SW 1271 (cell line): ENCODE results near the gene PLXNA3.
A peak's percentile ranks its signal among the peaks of the same experiment; 100 is the strongest.

Experiments
- DNase-seq, 2 experiments: peaks; one replicate each; lab custom pipeline; 2025; lab: John Stamatoyannopoulos, UW

The PLXNA3 gene

DNA sequence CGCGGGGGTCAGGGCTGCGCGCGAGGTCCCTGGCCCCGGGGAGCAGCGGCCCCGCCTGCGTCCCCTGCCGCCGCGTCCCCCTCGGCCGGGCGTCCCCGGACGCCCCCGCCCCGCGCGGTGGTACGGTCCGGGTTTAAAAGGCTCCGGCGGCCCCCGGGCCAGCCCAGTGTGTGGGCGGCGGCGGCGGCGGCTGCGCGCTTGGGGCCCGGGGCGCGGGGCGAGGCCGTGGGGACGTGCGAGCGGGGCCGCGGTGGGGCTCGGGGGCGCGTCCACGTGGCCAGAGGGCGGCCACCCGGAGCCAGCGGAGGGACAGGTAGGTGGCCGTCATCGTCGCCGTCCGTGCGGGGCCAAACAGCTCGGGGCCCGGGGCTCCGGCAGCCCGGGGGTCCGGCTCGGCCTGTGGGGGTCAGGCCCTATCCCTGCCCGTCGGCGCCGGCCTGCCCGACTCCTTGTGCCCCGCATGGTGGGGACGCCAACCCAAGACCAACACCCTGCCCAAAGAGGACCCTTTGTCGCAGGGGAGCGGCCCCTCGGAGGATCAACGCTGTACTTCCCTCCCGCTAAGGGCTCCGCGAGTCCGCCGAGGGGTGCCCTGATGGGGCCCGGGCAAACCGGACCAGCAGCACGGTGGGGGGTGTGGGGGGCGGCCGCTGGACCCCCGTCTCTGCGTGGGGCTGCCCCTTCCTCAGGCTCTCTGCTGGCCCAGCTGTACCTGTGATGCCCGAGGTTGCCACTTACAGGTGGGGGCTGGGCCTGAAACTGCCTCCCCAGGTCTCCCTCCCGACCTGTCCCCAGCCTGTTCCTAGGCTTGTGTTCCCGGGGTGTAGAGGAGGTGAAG lies at the start of gene PLXNA3:
TSS of gene PLXNA3 (plus strand) at position 166 of the 838 bp plus-strand sequence. CDS start 1,903 bp downstream, outside the sequence.
- peak in 1 of 2 experiments; percentile 4 for DNase-seq

DNA sequence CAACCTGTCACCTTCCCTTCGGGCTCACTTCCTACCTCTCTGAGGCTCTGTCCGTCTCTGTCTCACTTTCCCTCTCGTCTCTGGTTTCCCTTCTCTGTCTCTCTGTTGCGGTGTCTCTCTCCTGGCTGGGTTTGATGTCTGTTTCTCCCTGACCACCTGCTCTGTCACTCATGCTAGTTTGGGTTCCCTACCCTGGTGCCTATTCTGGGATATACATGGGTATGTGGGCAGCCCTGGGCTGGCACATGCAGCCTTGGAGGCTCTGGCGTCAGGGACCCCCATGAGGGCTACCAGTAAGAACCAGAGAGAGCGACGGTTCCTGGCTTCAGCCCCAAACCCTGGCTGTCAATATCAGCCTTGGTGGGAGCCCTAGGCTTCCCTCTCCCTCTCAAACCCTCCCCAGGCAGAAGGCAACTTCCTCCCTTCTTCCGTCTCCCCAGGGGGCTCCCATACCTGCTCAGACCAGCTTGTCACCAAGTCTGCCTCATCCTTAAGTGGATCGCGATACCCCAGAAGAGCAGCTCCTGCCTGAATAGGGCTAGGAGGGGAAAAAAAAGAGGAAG lies 49.3 kb upstream of the PLXNA3 start:
- no peak for DNase-seq

DNA sequence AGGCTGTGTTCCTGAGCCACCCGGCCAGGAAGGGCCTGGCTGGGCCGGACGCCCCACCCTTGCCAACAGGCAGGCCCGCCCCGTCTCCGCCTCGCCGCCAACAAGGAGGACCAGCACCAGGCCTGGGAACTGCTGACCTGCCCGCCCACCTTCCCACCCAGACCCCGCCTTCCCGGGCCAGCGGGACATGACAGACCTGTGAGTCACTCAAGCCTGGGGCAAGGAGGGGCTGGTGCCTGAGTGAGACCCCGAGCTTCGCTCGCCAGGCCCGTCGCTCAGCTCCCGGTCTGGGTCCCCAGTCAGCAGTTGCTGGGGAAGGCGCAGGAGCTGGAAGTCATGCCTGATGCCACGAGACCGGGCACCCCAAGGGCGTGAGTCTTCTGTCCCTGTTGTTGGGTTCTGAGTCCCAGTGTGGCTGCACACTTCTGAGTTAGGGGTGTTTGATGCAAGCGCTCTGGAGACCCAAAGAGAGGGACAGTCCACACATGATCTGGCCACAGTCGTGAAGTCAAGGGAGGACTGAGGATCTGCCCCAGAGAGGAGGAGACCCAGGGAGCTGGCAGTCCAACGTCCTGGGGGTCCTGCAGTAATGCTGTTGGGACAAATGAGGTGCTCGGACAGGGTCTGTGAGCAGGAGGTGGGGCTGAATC lies 48.7 kb upstream of the PLXNA3 start, which contains the start of gene DNASE1L1:
TSS of gene DNASE1L1 (minus strand) at position 33 of the 650 bp plus-strand sequence. CDS start 3,686 bp downstream, outside the sequence.
- peak; percentile 67 to 83 for DNase-seq

DNA sequence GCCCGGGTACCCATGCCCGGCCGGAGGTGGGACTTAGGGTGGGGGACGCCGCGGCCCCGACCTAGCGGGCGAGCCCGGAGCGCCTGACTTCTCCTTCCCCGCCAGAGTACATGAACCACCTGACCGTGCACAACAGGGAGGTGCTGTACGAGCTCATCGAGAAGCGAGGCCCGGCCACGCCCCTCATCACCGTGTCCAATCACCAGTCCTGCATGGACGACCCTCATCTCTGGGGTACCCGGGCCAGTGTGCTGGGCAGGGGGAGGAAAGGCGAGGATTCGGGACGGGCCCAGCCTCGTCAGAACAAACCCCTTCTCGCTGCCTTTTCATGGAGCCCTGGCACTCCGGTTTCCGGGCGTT lies 46.1 kb upstream of the PLXNA3 start:
- DNase-seq = peak in 1 of 2 experiments; percentile 47

DNA sequence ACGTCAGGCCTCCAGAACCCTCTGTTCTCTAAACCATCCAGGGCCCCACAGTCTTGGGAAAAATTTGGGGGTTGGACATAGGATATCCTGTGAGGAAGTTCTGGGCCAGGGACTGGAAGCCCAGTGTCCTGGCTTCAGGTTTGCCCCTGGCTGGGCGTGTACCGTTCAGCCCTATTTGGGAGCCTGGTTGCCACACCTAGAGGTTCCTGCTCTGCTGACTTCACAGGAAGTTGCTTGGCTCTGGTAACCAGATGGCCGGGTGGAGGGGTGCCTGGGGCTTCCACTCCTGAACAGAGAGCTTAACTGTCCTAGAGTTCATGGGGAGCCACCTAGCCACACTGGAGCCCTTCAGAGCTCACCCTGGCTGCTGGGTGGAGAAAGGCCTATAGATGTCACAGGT lies 45.6 kb upstream of the PLXNA3 start:
- DNase-seq = no peak

DNA sequence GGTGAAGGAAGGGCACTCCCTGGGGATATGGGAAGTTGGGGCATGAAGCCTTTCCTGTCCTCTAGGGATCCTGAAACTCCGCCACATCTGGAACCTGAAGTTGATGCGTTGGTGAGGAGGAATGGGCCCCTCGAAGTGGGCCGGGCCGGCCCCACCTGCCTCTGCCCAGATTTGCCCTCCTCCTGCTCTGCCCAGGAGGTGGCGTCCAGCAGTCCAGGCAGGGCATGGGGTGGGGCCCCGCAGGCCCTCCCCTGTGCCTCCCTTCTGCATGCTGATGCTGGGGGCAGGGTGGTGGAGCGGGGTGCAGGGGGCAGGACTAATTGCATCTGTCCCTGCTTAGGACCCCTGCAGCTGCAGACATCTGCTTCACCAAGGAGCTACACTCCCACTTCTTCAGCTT lies 44.9 kb upstream of the PLXNA3 start:
- no peak for DNase-seq

DNA sequence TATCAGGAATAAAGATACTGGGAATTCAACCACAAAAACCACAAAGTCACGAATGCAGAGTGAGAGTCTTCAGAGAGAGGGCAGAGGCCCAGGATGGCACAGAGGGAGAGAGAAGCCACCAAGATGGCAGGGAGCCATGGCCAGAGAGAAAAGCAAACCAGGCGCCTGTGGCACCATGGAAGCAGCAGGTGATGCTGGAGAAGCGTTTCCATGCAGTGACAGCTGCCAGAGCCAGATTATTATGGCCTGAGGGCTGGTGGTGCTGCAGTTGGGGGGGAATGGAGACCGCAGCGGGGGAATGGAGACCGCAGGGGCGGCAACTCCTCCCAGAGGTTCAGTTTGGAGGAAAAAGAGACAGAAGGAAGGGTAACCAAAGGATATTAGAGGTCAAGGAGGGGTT lies 40.9 kb upstream of the PLXNA3 start:
- no peak for DNase-seq

DNA sequence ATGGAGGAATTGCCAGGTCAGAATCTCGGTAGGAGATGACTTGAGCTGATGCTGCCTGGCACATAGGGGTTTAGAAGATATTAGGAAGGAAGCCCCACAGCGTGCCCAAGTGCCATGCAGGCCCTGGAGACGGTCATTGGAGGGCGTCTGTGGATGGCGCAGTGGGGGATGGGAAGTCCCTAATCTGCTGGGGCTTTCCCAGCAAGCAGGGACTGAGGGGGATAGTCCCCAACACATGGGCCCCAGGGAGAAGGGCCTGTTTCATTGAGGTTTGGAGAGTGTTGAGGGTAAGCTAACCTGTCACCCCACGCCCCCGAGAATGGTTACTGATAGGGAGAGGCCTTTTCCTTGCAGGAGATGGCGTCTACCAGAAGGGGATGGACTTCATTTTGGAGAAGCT lies 38.9 kb upstream of the PLXNA3 start:
- DNase-seq = no peak

DNA sequence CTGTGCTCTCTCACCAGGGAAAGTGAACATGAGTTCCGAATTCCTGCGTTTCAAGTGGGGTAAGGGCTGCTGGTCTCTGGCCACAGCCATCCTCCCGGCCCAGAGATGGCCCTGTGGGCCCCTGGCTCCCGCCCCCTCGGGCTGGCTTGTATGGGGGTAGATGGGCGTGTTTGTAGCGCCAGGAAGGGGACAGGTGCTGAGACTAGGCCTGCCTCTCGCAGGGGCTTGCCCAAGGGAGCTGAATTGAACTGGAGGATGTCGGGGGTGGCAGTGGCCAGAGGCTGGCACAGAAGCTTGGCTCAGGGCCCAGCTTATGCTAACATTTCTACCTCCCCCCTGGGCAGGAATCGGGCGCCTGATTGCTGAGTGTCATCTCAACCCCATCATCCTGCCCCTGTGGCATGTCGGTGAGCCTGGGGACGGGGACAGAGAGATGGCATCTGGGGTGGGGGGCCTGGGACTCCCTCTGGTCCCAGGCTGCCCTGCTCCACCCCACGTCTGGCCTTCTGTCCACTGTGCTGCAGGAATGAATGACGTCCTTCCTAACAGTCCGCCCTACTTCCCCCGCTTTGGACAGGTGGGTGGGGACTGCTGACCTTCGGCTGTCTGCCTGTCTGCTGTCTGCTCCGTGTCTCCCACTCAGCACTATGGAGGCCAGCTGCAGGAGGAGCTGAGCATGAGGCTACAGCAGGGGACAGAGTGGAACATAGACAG lies 38.2 kb upstream of the PLXNA3 start:
- DNase-seq = no peak

DNA sequence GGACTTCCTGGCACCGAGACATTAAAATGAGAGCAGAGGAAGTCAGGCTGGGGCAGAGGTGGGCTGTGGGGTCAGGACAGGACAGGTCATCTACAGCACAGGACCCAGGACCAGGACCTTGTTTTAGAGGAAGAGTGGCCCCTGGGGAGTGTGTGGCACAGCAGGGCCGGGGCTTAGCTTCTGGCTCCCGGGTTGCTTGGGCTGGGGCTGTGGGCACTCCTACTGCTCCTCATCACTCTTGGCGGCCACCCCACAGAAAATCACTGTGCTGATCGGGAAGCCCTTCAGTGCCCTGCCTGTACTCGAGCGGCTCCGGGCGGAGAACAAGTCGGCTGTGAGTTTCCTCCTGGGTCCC lies 37.7 kb upstream of the PLXNA3 start:
- no peak for DNase-seq

DNA sequence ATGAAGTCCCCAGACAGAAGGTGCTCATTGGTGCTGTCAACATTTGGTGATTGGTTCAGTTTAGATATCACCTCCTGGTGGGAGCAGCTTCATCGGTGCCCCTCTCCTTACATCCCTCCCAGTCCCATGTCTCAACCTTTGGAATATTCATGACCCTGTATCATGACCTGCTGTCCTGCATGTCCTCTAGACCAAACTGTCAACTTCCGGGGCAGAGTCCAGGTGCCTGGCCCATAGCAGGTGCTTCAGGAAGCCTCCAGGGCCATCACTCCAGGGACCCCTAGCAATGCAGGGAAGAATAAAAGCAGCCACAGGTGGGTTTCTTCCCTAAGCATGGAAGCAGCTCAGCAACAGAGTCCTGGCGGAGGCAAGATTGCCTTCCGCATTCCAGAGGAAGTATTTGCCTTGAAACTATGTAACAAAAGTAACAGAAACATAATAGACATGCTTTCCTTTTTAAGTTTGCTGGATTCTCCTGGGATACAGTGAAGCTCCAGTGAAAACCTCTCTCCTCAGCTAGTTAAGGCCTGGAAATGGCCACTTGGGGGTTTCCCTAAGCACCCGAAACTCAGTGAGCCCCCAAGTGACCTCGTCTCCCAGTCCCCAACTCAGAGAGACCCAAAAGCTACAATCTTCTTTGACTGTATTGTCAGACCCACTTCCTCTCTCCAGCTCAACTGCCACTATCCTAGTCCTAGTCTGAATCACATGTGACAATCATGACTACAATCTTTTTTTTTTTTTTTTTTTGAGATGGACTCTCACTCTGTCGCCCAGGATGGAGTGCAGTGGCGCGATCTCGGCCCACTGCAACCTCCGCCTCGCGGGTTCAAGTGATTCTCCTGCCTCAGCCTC lies 30.9 kb upstream of the PLXNA3 start:
- no peak for DNase-seq

DNA sequence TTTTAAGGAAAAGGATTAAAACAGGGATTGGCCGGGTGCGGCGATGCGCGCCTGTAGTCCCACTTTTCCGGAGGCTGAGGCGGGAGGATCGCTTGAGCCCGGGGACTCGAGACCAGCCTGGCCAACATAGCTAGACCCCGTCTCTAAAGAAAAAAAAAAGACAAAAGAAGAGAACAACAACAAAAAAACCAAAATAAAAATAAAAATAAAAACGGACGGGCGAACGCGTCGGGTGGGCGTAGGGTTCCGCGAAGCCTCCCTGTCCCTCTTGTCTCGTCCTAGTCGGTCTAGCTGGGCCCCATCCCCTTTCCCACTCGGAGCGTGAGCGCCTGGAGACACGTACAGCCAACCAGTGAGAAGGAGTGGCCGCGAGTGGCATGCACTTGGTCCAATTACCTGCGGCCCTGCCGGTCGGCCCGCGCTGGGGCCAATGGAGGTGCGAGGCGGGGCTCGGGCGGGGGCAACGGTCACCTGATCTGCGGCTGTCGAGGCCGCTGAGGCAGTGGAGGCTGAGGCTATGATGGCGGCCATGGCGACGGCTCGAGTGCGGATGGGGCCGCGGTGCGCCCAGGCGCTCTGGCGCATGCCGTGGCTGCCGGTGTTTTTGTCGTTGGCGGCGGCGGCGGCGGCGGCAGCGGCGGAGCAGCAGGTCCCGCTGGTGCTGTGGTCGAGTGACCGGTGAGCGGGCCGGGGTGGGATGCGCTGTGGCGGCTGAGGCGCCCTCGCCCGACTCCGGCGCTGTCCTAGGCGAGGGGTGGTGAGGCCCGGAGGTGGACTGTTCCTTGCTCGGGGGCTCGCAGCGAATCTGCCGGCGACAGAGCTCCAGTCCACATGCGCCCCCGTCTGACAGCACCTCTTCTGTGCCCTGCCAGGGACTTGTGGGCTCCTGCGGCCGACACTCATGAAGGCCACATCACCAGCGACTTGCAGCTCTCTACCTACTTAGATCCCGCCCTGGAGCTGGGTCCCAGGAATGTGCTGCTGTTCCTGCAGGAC lies 29.6 kb upstream of the PLXNA3 start, which contains the start of gene ATP6AP1:
TSS of gene ATP6AP1 (plus strand) at position 502 of the 996 bp plus-strand sequence. CDS start at position 518, 16 bp downstream.
- DNase-seq = peak; percentile 68 to 90

DNA sequence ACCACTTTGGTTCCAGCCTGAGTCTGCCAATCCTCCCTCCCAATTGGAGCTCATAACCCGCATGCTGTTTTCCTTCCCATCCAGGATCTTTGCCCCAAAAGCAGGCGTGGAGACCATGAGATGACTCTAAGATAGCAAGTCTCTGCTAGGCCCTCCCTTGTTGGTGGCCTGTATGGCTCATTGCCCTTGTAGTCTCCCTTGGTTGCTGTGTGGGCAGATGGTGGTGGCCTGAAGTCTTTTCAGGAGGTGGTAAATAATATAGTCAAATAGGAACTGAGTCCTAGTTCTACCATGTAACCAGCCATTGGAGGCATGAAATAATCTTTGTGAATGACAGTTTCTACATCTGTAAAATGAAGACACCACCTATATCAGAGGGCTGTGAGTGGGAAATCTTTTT lies 28.4 kb upstream of the PLXNA3 start:
- DNase-seq = no peak

DNA sequence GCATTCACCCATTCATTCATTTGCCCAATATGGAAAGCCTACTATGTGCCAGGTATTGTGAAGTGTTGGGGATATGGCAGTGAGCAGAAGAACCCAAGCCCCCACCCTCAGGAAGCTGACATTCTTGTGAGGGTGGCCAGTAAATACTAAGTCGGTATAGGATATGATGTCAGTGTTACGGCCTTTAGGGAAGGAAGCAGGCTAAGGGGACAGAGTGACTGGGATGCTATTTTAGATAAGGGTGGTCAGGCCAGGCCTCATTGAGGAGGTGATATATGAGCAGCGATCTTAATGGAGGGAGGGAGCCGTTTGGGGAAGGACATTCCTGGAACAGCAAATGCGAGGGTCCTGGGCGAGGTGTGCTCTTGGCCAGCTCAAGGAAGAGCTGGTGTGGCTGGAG lies 27.6 kb upstream of the PLXNA3 start:
- no peak for DNase-seq

DNA sequence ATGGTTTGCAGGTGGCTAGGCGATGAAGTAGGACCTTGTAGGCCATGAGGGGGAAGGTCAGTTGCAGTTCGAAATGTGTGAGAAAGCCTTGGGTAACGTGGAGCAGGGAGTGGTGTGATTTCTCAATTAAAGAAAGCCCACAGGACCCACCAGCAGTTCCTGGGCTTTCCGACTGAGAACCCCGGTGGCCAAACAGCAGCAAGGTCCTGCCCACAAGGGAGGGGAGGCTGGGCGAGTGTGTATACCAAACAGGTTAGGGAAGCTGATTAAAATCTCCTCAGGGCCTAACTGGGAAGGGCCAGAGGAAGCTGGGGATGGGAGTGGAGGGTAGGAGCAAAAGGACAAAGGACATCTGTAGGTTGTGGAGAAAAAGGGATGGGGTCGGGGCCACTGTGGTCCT lies 27.2 kb upstream of the PLXNA3 start:
- no peak for DNase-seq

DNA sequence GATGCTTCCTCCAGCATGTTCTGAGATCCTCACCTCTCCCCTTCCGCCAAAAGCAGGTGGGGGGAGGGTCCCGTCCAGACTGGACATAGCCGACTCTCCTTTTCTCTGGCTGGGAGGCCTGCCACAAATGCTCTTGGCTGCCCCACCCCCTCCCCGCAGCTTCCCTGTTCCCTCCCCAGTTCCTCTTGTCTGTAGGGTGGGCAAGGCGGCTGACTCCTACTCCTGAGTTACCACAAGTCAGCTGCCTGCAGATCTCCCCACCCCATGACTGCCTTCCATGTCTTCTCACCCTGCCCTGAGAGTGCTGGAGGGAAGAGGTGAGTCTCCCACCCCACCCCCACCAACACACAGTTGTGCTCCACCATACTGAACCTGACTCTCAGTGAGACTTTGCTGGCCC lies 26.7 kb upstream of the PLXNA3 start:
- no peak for DNase-seq

DNA sequence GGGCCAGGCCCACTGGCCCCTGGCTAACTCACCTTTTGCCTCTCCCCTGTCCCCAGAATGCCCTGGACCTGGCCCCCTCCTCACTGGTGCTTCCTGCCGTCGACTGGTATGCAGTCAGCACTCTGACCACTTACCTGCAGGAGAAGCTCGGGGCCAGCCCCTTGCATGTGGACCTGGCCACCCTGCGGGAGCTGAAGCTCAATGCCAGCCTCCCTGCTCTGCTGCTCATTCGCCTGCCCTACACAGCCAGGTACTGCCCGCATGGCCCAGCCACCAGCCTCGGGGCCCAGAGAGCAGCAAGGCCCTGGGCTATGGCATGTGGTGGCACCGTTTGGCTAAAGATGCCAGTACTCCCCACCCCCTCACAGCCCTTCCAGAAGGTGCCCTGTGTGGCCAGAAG lies 25.9 kb upstream of the PLXNA3 start:
- DNase-seq = no peak

DNA sequence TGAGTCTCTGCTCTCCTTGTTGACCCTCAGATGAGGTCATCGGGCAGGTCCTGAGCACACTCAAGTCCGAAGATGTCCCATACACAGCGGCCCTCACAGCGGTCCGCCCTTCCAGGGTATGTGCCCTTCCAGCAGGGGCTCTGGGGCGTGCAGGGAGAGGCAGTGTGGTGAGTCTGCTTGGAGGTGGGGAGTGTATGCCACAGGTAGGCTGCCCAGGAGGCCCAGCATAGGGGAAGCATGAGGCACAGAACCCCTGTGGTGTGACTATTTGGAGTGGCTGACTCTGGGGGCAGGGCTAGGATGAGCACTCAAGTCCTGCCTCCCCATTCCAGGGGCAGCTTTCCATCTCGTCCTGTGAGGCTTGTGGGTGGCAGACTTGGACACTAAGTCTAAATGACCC lies 24.5 kb upstream of the PLXNA3 start:
- DNase-seq = no peak

DNA sequence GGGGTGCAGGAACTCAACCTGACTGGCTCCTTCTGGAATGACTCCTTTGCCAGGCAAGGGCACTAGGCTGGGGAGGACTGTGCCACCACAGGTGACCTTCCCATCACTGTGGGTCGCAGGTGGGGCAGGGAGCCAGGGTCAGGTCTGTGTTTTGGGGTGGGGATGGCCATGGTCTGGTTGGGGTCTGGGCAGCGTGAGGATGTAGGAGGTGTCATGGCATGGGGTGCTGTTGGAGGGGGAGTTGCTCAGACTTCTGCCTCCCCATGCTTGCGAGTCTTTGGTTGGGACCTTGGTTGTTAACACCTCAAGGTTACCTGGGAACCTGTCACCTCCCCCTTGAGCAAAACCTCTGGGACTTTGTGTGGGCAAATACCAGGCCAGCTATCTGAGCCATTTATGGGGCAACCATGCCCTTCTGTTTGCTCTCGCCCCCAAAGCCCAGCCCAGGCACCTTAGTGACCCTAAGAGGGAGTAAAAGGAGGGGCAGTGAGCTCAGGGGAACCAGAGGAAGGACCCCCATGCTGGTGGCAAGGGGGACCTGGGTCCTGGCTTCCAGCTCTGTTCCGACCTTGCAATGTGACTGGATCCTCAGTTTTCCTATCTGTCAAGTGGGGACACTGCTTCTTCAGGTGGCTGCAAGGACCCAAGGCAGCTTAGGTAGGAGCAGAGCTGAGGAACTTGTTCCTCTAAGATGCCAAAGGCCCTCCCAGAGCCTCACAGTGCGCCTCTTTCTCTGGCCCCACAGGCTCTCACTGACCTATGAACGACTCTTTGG lies 23.5 kb upstream of the PLXNA3 start:
- no peak for DNase-seq
